Endothelial cell of umbilical vein (primary cell): ENCODE measurements around the gene SRRM4.

ENCODE experiments used
- CTCF ChIP-seq, 2 donors: IDR thresholded peaks; 1 replicate in 1 of 2; 2 replicates in 1 of 2; pipeline ENCODE4 v1.5.1; 2011; ENCODE audit warnings: low read length in 2 of 2, mild to moderate bottlenecking in 2 of 2, moderate library complexity in 2 of 2, control low read depth in 1 of 2, inconsistent platforms in 1 of 2, low read depth in 1 of 2; ENCODE audit not compliant: insufficient read depth in 1 of 2; ENCODE audit errors: extremely low read depth in 1 of 2
- POLR2A ChIP-seq: IDR thresholded peaks from 2 replicates; pipeline ENCODE4 v1.6.1; 2012; ENCODE audit warnings: low read depth, mild to moderate bottlenecking, control low read depth, low read length
- POLR2AphosphoS5 ChIP-seq: IDR thresholded peaks from 2 replicates; pipeline ENCODE4 v1.6.1; 2012; ENCODE audit warnings: low read depth, mild to moderate bottlenecking, control low read depth, low read length, moderate library complexity; ENCODE audit not compliant: insufficient read depth

- TF ChIP-seq CTCF (IDR thresholded peaks at IDR 0.05; ENCODE audit: extremely low read depth in 1 of 2, insufficient read depth in 1 of 2, low read depth in 1 of 2, low read length in 2 of 2) (no peak), POLR2A (no peak), POLR2AphosphoS5 (no peak)
Measured at GRCh38 chr12:119207063-119207560, 225.8 kb downstream of the SRRM4 start.
